ENCODE measurements around the gene PALB2.

DNA sequence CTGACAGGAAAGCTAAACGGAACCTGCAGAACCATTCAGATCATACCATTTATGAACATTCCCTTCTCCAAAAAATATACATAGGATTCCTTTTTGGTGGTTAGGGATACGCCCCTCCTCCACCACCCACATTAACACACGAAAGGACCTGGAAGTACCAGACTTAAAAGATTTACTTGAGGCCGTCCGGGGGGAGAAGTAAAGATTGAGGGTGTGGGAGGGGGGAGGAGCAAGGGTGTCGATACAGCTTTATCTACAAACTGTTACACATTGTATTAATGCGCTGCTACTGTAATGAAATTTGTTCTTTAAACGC, 537 bp downstream of the PALB2 start:
- TF ChIP-seq NFATC3 (CRISPR knock-in tag; IDR thresholded peaks at IDR 0.05): no peak
- TF ChIP-seq, protein P1, sequence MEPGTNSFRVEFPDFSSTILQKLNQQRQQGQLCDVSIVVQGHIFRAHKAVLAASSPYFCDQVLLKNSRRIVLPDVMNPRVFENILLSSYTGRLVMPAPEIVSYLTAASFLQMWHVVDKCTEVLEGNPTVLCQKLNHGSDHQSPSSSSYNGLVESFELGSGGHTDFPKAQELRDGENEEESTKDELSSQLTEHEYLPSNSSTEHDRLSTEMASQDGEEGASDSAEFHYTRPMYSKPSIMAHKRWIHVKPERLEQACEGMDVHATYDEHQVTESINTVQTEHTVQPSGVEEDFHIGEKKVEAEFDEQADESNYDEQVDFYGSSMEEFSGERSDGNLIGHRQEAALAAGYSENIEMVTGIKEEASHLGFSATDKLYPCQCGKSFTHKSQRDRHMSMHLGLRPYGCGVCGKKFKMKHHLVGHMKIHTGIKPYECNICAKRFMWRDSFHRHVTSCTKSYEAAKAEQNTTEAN (CRISPR knock-in tag; conservative IDR thresholded peaks at IDR 0.05): no peak
- TF ChIP-seq, protein P2, sequence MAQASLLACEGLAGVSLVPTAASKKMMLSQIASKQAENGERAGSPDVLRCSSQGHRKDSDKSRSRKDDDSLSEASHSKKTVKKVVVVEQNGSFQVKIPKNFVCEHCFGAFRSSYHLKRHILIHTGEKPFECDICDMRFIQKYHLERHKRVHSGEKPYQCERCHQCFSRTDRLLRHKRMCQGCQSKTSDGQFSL (CRISPR knock-in tag; IDR thresholded peaks at IDR 0.05): no peak
- TF ChIP-seq POLR2AphosphoS5 (IDR thresholded peaks at IDR 0.05; ENCODE audit: low read depth, low read length): no peak
- no peak for TF ChIP-seq NFYB (CRISPR knock-in tag; IDR thresholded peaks at IDR 0.05)
- TF ChIP-seq ZNF441 (CRISPR knock-in tag; IDR thresholded peaks at IDR 0.05; ENCODE audit: borderline replicate concordance): no peak
- TF ChIP-seq, protein P3, sequence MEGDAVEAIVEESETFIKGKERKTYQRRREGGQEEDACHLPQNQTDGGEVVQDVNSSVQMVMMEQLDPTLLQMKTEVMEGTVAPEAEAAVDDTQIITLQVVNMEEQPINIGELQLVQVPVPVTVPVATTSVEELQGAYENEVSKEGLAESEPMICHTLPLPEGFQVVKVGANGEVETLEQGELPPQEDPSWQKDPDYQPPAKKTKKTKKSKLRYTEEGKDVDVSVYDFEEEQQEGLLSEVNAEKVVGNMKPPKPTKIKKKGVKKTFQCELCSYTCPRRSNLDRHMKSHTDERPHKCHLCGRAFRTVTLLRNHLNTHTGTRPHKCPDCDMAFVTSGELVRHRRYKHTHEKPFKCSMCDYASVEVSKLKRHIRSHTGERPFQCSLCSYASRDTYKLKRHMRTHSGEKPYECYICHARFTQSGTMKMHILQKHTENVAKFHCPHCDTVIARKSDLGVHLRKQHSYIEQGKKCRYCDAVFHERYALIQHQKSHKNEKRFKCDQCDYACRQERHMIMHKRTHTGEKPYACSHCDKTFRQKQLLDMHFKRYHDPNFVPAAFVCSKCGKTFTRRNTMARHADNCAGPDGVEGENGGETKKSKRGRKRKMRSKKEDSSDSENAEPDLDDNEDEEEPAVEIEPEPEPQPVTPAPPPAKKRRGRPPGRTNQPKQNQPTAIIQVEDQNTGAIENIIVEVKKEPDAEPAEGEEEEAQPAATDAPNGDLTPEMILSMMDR (CRISPR knock-in tag; IDR thresholded peaks at IDR 0.05): no peak
- TF ChIP-seq DNMT1 (CRISPR knock-in tag; IDR thresholded peaks at IDR 0.05): no peak
- TF ChIP-seq MZF1 (CRISPR knock-in tag; IDR thresholded peaks at IDR 0.05; ENCODE audit: borderline replicate concordance): no peak

Data from HepG2 (cell line).